Measurements from ENCODE around the gene TLCD1. TPM values are rescaled to one million over a fixed set of nuclear protein-coding genes. Genes with fewer than 3 reads are reported as not detected.
A peak's percentile ranks its signal among the peaks of the same experiment; 100 is the strongest.

The TLCD1 gene
- total and polyA plus RNA-seq, 2 of the 8 experiments (the other 6 are each of a cell fraction or from before 2014, with no cell fraction given), result 40.7 to 128 TPM

DNA sequence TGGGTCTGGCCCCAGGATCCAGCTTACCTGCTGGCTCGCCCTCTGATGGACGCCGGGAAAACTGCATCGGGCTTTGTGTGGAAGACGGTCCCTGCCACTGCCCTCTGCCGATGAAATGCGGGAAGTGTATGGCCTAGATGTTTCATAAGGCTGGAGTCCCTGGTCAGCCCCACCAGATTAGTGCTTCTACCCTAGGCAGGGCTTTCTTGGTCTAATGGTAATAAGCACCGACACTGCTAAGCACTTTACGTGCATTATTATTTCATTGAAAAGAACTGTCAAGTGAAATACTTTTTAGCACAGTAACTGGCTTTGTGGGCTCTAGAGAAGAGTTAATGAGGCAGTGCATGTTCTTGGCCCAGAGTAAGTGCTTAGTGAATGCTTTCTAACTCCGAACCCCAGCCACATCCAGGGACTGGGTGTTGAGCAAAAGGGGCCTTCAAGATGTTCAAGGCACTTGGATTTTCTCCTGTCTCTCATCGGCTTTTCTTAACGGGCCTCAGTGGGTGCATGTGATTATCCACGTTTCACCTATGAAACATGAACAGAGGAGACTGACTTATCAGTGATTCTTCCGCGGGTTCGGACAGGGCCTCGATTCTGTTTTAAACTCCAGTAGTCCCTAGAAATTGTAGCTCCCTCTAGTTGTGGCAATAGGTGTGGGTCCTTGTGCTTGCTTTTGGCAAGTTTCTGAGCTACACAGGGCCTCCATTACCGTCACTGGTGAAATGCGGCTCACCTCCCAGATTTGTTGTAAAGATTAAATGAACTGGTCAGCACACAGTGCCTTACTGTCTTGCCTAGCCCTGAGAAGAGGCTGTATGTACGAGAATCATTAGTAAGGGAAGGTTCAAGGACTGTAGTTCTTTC, 24.4 kb upstream of the TLCD1 start:
- Histone ChIP-seq H3K23me2 (ENCODE audit: low read depth, low read length) (peaks cover 10% of the 10 kb centered on the region), H3K4ac (replicated peaks; ENCODE audit: insufficient read length, low read depth, low read length) (no peak overlapping the region), H2BK12ac (ENCODE audit: low read depth, low read length) (no peak overlapping the region), H4K20me1 (replicated peaks in 1 of 2; ENCODE audit: control insufficient read depth in 1 of 2, insufficient read depth in 2 of 2, low read length in 2 of 2) (peaks cover 30 to 34% of the 10 kb centered on the region in 2 experiments), H3K4me3 (ENCODE audit: extremely low read depth in 1 of 4, insufficient read depth in 2 of 4, low read depth in 3 of 4, low read length in 4 of 4) (no peak overlapping the region), H3K27me3 (replicated peaks in 1 of 4; ENCODE audit: control insufficient read depth in 3 of 4, extremely low read depth in 1 of 4, insufficient read depth in 3 of 4, low read length in 3 of 4) (no peaks in the 10 kb centered on the region), H3K23ac (ENCODE audit: insufficient read length) (no peak overlapping the region), H3K79me2 (ENCODE audit: control insufficient read depth in 1 of 2, insufficient read depth in 2 of 2, low read length in 2 of 2) (peaks cover 11 to 32% of the 10 kb centered on the region in 2 experiments; a peak in 3 of 4 replicates), H2BK5ac (ENCODE audit: low read depth, low read length) (no peak overlapping the region), H2AK5ac (ENCODE audit: low read depth, low read length) (no peak overlapping the region), H3K4me2 (ENCODE audit: insufficient read depth in 1 of 2, low read depth in 2 of 2, low read length in 2 of 2) (no peak overlapping the region), H2AFZ (ENCODE audit: low read length) (no peak overlapping the region), H3K18ac (ENCODE audit: extremely low read depth, low read length) (no peak overlapping the region), H4K5ac (ENCODE audit: insufficient read length, low read depth, low read length) (no peak overlapping the region), H4K8ac (ENCODE audit: extremely low read depth, insufficient read depth, low read length) (no peak overlapping the region), H3K36me3 (ENCODE audit: control insufficient read depth in 2 of 4, insufficient read depth in 4 of 4, low read length in 3 of 4) (peaks cover 29 to 56% (median 32%) of the 10 kb centered on the region in 4 experiments), H3K14ac (ENCODE audit: insufficient read length) (no peak overlapping the region), H4K91ac (replicated peaks; ENCODE audit: insufficient read length, low read length) (no peak overlapping the region), H3K9ac (replicated peaks in 1 of 4; ENCODE audit: extremely low read depth in 1 of 4, low read depth in 3 of 4, low read length in 3 of 4) (no peak overlapping the region), H2BK120ac (replicated peaks; ENCODE audit: low read depth, low read length) (no peak overlapping the region), H3K27ac (ENCODE audit: low read depth, low read length) (no peak overlapping the region), H3K56ac (replicated peaks; ENCODE audit: insufficient read length, low read depth, low read length) (no peak overlapping the region), H3K79me1 (ENCODE audit: low read depth, low read length) (peaks cover 14% of the 10 kb centered on the region), H3K4me1 (replicated peaks in 1 of 4; ENCODE audit: control insufficient read depth in 3 of 4, insufficient read depth in 4 of 4, low read length in 3 of 4) (peaks cover 0 to 30% (median 24%) of the 10 kb centered on the region in 4 experiments; a peak in 6 of 7 replicates), H2BK15ac (ENCODE audit: low read length) (no peak overlapping the region), H3K9me3 (ENCODE audit: insufficient read depth in 2 of 2, low read depth in 1 of 2, low read length in 1 of 2) (no peaks in the 10 kb centered on the region), H2BK20ac (ENCODE audit: low read length) (no peak overlapping the region)
- no peak for FAIRE-seq
- ChIA-PET CTCF (ENCODE audit: partially characterized antibody) (interaction anchor here (0.6 to 11.7 kb wide), 39 partner anchors 7 to 218 kb away, joined by 3 to 316 read pairs (median 4); partner anchors contain the start of genes FLOT2, NEK8, RPL23A and TLCD1), POLR2A (ENCODE audit: partially characterized antibody) (interaction anchor here (0.6 to 15.3 kb wide), 23 partner anchors 7 to 199 kb away, joined by 3 to 813 read pairs (median 4); partner anchors contain the start of genes FAM222B, NEK8, PROCA1 and RAB34)
- 53% methylated on average over 20 of the region's 20 CpGs; no CpG with 5 or more reads in 1 of the 2 experiments for WGBS, 2 experiments (ENCODE audit: extremely low coverage in 1 of 2, insufficient coverage in 1 of 2, insufficient read length in 1 of 2, insufficient replicate concordance in 2 of 2, low coverage in 1 of 2, low lambda C conversion rate in 2 of 2, missing lambda C conversion rate in 1 of 2)
- DNase-seq (ENCODE audit: low read depth in 1 of 2, low spot score in 2 of 2), result peak in 1 of 2 experiments; percentile 96
- no peak for TF ChIP-seq SRF (IDR thresholded peaks at IDR 0.05; ENCODE audit: low read depth, low read length)
- no peak for TF ChIP-seq GTF2F1 (IDR thresholded peaks at IDR 0.05; ENCODE audit: borderline replicate concordance, low read depth, low read length)
- TF ChIP-seq, protein P1, sequence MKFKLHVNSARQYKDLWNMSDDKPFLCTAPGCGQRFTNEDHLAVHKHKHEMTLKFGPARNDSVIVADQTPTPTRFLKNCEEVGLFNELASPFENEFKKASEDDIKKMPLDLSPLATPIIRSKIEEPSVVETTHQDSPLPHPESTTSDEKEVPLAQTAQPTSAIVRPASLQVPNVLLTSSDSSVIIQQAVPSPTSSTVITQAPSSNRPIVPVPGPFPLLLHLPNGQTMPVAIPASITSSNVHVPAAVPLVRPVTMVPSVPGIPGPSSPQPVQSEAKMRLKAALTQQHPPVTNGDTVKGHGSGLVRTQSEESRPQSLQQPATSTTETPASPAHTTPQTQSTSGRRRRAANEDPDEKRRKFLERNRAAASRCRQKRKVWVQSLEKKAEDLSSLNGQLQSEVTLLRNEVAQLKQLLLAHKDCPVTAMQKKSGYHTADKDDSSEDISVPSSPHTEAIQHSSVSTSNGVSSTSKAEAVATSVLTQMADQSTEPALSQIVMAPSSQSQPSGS (IDR thresholded peaks at IDR 0.05; ENCODE audit: low read length), result 0 out of 2 replicates have a peak, but pooled peaks have one; percentile 68
- TF ChIP-seq NRF1 (IDR thresholded peaks at IDR 0.05; ENCODE audit: low read depth, low read length), result no peak
- TF ChIP-seq HDAC6 (IDR thresholded peaks at IDR 0.05; ENCODE audit: low read depth, low read length), result no peak
- TF ChIP-seq KDM1A (IDR thresholded peaks at IDR 0.05; ENCODE audit: borderline replicate concordance, low read length), result no peak
- no peak for TF ChIP-seq FOSL1 (IDR thresholded peaks at IDR 0.05; ENCODE audit: insufficient read depth, low read depth, low read length)
- TF ChIP-seq, protein P2, sequence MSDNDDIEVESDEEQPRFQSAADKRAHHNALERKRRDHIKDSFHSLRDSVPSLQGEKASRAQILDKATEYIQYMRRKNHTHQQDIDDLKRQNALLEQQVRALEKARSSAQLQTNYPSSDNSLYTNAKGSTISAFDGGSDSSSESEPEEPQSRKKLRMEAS (IDR thresholded peaks at IDR 0.05), result no peak
- peak; percentile 80 for TF ChIP-seq POLR2AphosphoS5 (IDR thresholded peaks at IDR 0.05; ENCODE audit: low read depth, low read length)
